Measurements from ENCODE around the gene BCL3.

GRCh38 chr19:44753626-44753931 is 5.1 kb downstream of the BCL3 start:
- TF ChIP-seq CTCF (IDR thresholded peaks at IDR 0.05): no peak
- TF ChIP-seq POLR2A (IDR thresholded peaks at IDR 0.05): no peak
